Measurements from ENCODE around the gene THADA.

THADA gene

GRCh38 chr2:43332653-43333052, 263.2 kb downstream of the THADA start:
- no peak overlapping the region for H3K27ac ChIP-seq (ENCODE audit: low read length)
- no peaks in the 10 kb centered on the region for H3K27me3 ChIP-seq (ENCODE audit: insufficient read depth, low read length)
- H3K4me3 ChIP-seq (ENCODE audit: low read length) = no peak overlapping the region
- no peaks in the 10 kb centered on the region for H3K9me3 ChIP-seq (ENCODE audit: insufficient read depth, low read depth, low read length)
- H3K36me3 ChIP-seq (ENCODE audit: insufficient read depth, low read depth, low read length) = peaks cover 6% of the 10 kb centered on the region; the same call in 1 of the 2 replicates
- H3K4me1 ChIP-seq (ENCODE audit: insufficient read depth, low read length) = peaks cover 12% of the 10 kb centered on the region; the same call in 1 of the 2 replicates
- H3K9ac ChIP-seq (ENCODE audit: low read depth, low read length) = no peak overlapping the region

GRCh38 chr2:43331422-43331821, 264.4 kb downstream of the THADA start:
- Histone ChIP-seq H3K27ac (ENCODE audit: low read length) (no peak overlapping the region), H3K9ac (ENCODE audit: low read depth, low read length) (no peak overlapping the region), H3K4me1 (ENCODE audit: insufficient read depth, low read length) (peaks cover 12% of the 10 kb centered on the region; the same call in 1 of the 2 replicates)

GRCh38 chr2:43329637-43330036, 266.2 kb downstream of the THADA start:
- Histone ChIP-seq H3K4me1 (ENCODE audit: insufficient read depth, low read length) (peaks cover 12% of the 10 kb centered on the region; the same call in 1 of the 2 replicates), H3K36me3 (ENCODE audit: insufficient read depth, low read depth, low read length) (peaks cover 6% of the 10 kb centered on the region; the same call in 1 of the 2 replicates), H3K27ac (ENCODE audit: low read length) (no peak overlapping the region), H3K9ac (ENCODE audit: low read depth, low read length) (no peak overlapping the region), H3K4me3 (ENCODE audit: low read length) (no peak overlapping the region), H3K9me3 (ENCODE audit: insufficient read depth, low read depth, low read length) (no peaks in the 10 kb centered on the region), H3K27me3 (ENCODE audit: insufficient read depth, low read length) (no peaks in the 10 kb centered on the region)

More at GRCh38 chr2:43331422-43331821, 264.4 kb downstream of the THADA start:
- Histone ChIP-seq H3K27me3 (ENCODE audit: insufficient read depth, low read length) (no peaks in the 10 kb centered on the region), H3K36me3 (ENCODE audit: insufficient read depth, low read depth, low read length) (peaks cover 6% of the 10 kb centered on the region; the same call in 1 of the 2 replicates), H3K9me3 (ENCODE audit: insufficient read depth, low read depth, low read length) (no peaks in the 10 kb centered on the region), H3K4me3 (ENCODE audit: low read length) (no peak overlapping the region)

- Histone ChIP-seq H3K27ac (ENCODE audit: low read length) (no peak overlapping the region), H3K27me3 (ENCODE audit: insufficient read depth, low read length) (no peaks in the 10 kb centered on the region), H3K36me3 (ENCODE audit: insufficient read depth, low read depth, low read length) (peaks cover 6% of the 10 kb centered on the region; the same call in 1 of the 2 replicates), H3K4me1 (ENCODE audit: insufficient read depth, low read length) (peaks cover 9% of the 10 kb centered on the region; the same call in 1 of the 2 replicates), H3K9ac (ENCODE audit: low read depth, low read length) (no peak overlapping the region), H3K4me3 (ENCODE audit: low read length) (no peak overlapping the region), H3K9me3 (ENCODE audit: insufficient read depth, low read depth, low read length) (no peaks in the 10 kb centered on the region)
These were observed 267.0 kb downstream of the THADA start for GRCh38 chr2:43328832-43329231.

GRCh38 chr2:43328133-43328532, 267.7 kb downstream of the THADA start:
- Histone ChIP-seq H3K9ac (ENCODE audit: low read depth, low read length) (no peak overlapping the region), H3K4me1 (ENCODE audit: insufficient read depth, low read length) (0 out of 2 replicates have a peak, but pooled peaks cover 5% of the 10 kb centered on the region), H3K4me3 (ENCODE audit: low read length) (no peak overlapping the region), H3K27me3 (ENCODE audit: insufficient read depth, low read length) (no peaks in the 10 kb centered on the region), H3K36me3 (ENCODE audit: insufficient read depth, low read depth, low read length) (peaks cover 6% of the 10 kb centered on the region; the same call in 1 of the 2 replicates), H3K9me3 (ENCODE audit: insufficient read depth, low read depth, low read length) (no peaks in the 10 kb centered on the region), H3K27ac (ENCODE audit: low read length) (no peak overlapping the region)

- Histone ChIP-seq H3K36me3 (ENCODE audit: insufficient read depth, low read depth, low read length) (no peaks in the 10 kb centered on the region), H3K4me1 (ENCODE audit: insufficient read depth, low read length) (0 out of 2 replicates have a peak, but pooled peaks cover 5% of the 10 kb centered on the region), H3K9me3 (ENCODE audit: insufficient read depth, low read depth, low read length) (no peaks in the 10 kb centered on the region), H3K9ac (ENCODE audit: low read depth, low read length) (no peak overlapping the region), H3K27ac (ENCODE audit: low read length) (no peak overlapping the region), H3K4me3 (ENCODE audit: low read length) (no peak overlapping the region), H3K27me3 (ENCODE audit: insufficient read depth, low read length) (no peaks in the 10 kb centered on the region)
These were observed 268.7 kb downstream of the THADA start for GRCh38 chr2:43327119-43327518.

- Histone ChIP-seq H3K36me3 (ENCODE audit: insufficient read depth, low read depth, low read length) (no peaks in the 10 kb centered on the region), H3K4me1 (ENCODE audit: insufficient read depth, low read length) (0 out of 2 replicates have a peak, but pooled peaks cover 5% of the 10 kb centered on the region), H3K27me3 (ENCODE audit: insufficient read depth, low read length) (no peaks in the 10 kb centered on the region), H3K4me3 (ENCODE audit: low read length) (no peak overlapping the region), H3K27ac (ENCODE audit: low read length) (no peak overlapping the region), H3K9me3 (ENCODE audit: insufficient read depth, low read depth, low read length) (no peaks in the 10 kb centered on the region), H3K9ac (ENCODE audit: low read depth, low read length) (no peak overlapping the region)
These were observed 269.6 kb downstream of the THADA start for GRCh38 chr2:43326101-43326825.

GRCh38 chr2:43325107-43325811, 270.6 kb downstream of the THADA start:
- Histone ChIP-seq H3K4me3 (ENCODE audit: low read length) (no peak overlapping the region), H3K27me3 (ENCODE audit: insufficient read depth, low read length) (no peaks in the 10 kb centered on the region), H3K27ac (ENCODE audit: low read length) (no peak overlapping the region), H3K36me3 (ENCODE audit: insufficient read depth, low read depth, low read length) (no peaks in the 10 kb centered on the region), H3K9me3 (ENCODE audit: insufficient read depth, low read depth, low read length) (no peaks in the 10 kb centered on the region), H3K4me1 (ENCODE audit: insufficient read depth, low read length) (0 out of 2 replicates have a peak, but pooled peaks cover 5% of the 10 kb centered on the region), H3K9ac (ENCODE audit: low read depth, low read length) (no peak overlapping the region)

GRCh38 chr2:43324259-43325106, 271.4 kb downstream of the THADA start:
- H3K9ac ChIP-seq (ENCODE audit: low read depth, low read length) = no peak overlapping the region
- 0 out of 2 replicates have a peak, but pooled peaks cover 5% of the 10 kb centered on the region for H3K4me1 ChIP-seq (ENCODE audit: insufficient read depth, low read length)
- H3K36me3 ChIP-seq (ENCODE audit: insufficient read depth, low read depth, low read length) = 0 out of 2 replicates have a peak, but pooled peaks cover 7% of the 10 kb centered on the region
- H3K4me3 ChIP-seq (ENCODE audit: low read length) = no peak overlapping the region
- H3K27me3 ChIP-seq (ENCODE audit: insufficient read depth, low read length) = no peaks in the 10 kb centered on the region
- no peaks in the 10 kb centered on the region for H3K9me3 ChIP-seq (ENCODE audit: insufficient read depth, low read depth, low read length)
- H3K27ac ChIP-seq (ENCODE audit: low read length) = no peak overlapping the region

GRCh38 chr2:43323857-43324256, 272.0 kb downstream of the THADA start:
- no peaks in the 10 kb centered on the region for H3K27me3 ChIP-seq (ENCODE audit: insufficient read depth, low read length)
- H3K9ac ChIP-seq (ENCODE audit: low read depth, low read length) = no peak overlapping the region
- H3K9me3 ChIP-seq (ENCODE audit: insufficient read depth, low read depth, low read length) = no peaks in the 10 kb centered on the region
- no peak overlapping the region for H3K27ac ChIP-seq (ENCODE audit: low read length)
- H3K4me3 ChIP-seq (ENCODE audit: low read length) = no peak overlapping the region
- 0 out of 2 replicates have a peak, but pooled peaks cover 9% of the 10 kb centered on the region for H3K36me3 ChIP-seq (ENCODE audit: insufficient read depth, low read depth, low read length)
- H3K4me1 ChIP-seq (ENCODE audit: insufficient read depth, low read length) = 0 out of 2 replicates have a peak, but pooled peaks cover 5% of the 10 kb centered on the region

- 0 out of 2 replicates have a peak, but pooled peaks cover 9% of the 10 kb centered on the region for H3K36me3 ChIP-seq (ENCODE audit: insufficient read depth, low read depth, low read length)
- H3K27ac ChIP-seq (ENCODE audit: low read length) = no peak overlapping the region
- H3K27me3 ChIP-seq (ENCODE audit: insufficient read depth, low read length) = no peaks in the 10 kb centered on the region
These were observed 274.4 kb downstream of the THADA start for GRCh38 chr2:43321446-43321845.

More at GRCh38 chr2:43321446-43321845, 274.4 kb downstream of the THADA start:
- Histone ChIP-seq H3K9ac (ENCODE audit: low read depth, low read length) (no peak overlapping the region), H3K9me3 (ENCODE audit: insufficient read depth, low read depth, low read length) (no peaks in the 10 kb centered on the region), H3K4me1 (ENCODE audit: insufficient read depth, low read length) (no peaks in the 10 kb centered on the region), H3K4me3 (ENCODE audit: low read length) (no peak overlapping the region)

Data from iPS-20b (cell line).